Activated CD4-positive, alpha-beta T cell treated with anti-CD3 and anti-CD28 coated beads, Interleukin-2, amount 10 ng/mL, durations not matched to agents 7 days and 5 days (primary cell): ENCODE data around the gene LTBP1. TPM values are rescaled to one million over a fixed set of nuclear protein-coding genes. Genes with fewer than 3 reads are reported as not detected.

Experiments
- CTCF ChIA-PET: fragments of 350-600 bp; sonication (Branson Sonifier 250); formaldehyde crosslinking; loops from one replicate; lab custom pipeline; 2021; ENCODE audit warnings: antibody characterized with exemption; lab: Charles Lee
- POLR2A ChIA-PET: fragments of 350-600 bp; sonication (Branson Sonifier 250); formaldehyde crosslinking; loops from one replicate; lab custom pipeline; 2021; ENCODE audit warnings: antibody characterized with exemption; lab: Charles Lee
- DNase-seq: peaks from one replicate; pipeline ENCODE4 v3.0.0-alpha.2; 2020
- H3K27ac Mint-ChIP-seq: one replicate; pipeline ENCODE4 v1.8.0; 2021; ENCODE audit warnings: mild to moderate bottlenecking, moderate library complexity, mixed read lengths
- H3K27me3 Mint-ChIP-seq: one replicate; pipeline ENCODE4 v1.8.0; 2021; ENCODE audit warnings: mixed read lengths
- H3K36me3 Mint-ChIP-seq: one replicate; pipeline ENCODE4 v1.8.0; 2021; ENCODE audit warnings: low read depth, mixed read lengths
- H3K4me1 Mint-ChIP-seq: one replicate; pipeline ENCODE4 v1.8.0; 2021; ENCODE audit warnings: mixed read lengths
- H3K4me3 Mint-ChIP-seq: one replicate; pipeline ENCODE4 v1.8.0; 2021; ENCODE audit warnings: mild to moderate bottlenecking, moderate library complexity, mixed read lengths
- H3K9me3 Mint-ChIP-seq: one replicate; pipeline ENCODE4 v1.8.0; 2021; ENCODE audit warnings: mixed read lengths
- total RNA-seq, 2 experiments: library from RNA; stranded (reverse); gene quantifications; one replicate each; pipeline ENCODE4 v1.2.3, GENCODE V29; 2021

Gene LTBP1
- total RNA-seq, 2 experiments from 2014 or later = 0.17 to 0.27 TPM

DNA sequence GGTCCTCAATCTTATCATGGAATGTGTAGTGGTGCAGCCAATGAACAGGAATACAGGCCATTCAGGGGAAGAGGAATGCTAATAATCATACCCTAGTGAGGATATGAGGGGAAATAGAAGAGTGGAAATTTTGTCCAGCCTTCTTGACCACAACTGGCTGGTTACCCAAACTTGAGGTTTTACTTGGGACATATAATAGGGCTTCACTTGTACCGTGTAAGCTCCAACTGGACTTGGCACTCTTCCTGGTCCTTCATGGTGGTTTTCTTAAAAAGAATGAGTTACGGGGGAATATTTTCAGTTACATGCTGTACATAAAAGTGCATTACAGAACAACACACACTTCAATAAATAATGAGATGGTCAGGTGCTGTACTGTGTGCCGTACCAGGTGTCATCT, 294.8 kb downstream of the LTBP1 start:
- Mint-ChIP-seq H3K27ac (no peak overlapping the region), H3K9me3 (no peaks in the 10 kb centered on the region), H3K36me3 (no peaks in the 10 kb centered on the region), H3K4me3 (no peak overlapping the region), H3K4me1 (no peaks in the 10 kb centered on the region), H3K27me3 (no peaks in the 10 kb centered on the region)
- CTCF ChIA-PET = no interaction called here
- DNase-seq = no peak
- POLR2A ChIA-PET = no interaction called here

DNA sequence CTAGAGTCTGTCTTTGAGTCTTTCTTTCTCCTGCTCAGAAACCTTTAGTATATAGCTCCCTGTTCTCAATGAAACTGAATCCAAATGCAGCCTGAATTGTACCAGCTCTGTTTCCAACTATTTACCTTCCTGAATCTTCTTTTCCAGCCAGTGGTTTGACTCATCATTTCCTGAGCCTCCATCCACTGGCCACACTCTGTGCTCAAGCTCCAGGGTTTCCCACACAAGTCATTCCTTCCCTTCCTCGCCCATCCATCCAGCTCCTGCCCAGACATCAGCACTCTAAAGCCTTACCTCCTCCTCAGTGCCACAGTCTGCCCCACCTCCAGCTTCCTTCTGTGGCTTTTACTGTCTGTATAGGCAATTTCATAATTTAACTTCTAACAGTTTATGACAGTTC, 296.1 kb downstream of the LTBP1 start:
- DNase-seq = no peak
- Mint-ChIP-seq H3K4me1 (no peaks in the 10 kb centered on the region), H3K27ac (no peak overlapping the region), H3K27me3 (no peaks in the 10 kb centered on the region), H3K4me3 (no peak overlapping the region), H3K9me3 (no peaks in the 10 kb centered on the region), H3K36me3 (no peaks in the 10 kb centered on the region)
- ChIA-PET POLR2A (no interaction called here), CTCF (no interaction called here)

DNA sequence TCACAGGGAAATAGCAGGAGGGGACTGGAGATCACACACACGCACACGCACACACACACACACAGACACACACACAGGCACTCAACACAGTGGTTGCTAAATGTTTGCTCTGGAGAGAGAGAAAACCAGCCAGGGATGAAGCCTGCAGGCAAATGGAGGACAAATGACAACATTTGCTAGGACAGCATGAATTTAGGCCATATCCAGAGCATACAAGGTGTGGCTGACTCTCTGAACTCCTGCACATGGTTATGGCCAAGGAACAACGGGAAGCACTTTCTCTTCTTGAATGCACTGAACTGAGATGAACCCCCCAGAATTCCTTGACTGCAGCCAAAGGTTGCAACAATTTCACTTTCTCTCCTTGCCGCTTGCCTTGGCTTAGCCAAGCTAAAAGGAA, 299.7 kb downstream of the LTBP1 start:
- Mint-ChIP-seq H3K36me3 (no peaks in the 10 kb centered on the region), H3K27me3 (no peaks in the 10 kb centered on the region), H3K4me1 (no peaks in the 10 kb centered on the region), H3K4me3 (no peak overlapping the region), H3K27ac (no peak overlapping the region), H3K9me3 (no peaks in the 10 kb centered on the region)
- DNase-seq = no peak
- ChIA-PET POLR2A (no interaction called here), CTCF (no interaction called here)

DNA sequence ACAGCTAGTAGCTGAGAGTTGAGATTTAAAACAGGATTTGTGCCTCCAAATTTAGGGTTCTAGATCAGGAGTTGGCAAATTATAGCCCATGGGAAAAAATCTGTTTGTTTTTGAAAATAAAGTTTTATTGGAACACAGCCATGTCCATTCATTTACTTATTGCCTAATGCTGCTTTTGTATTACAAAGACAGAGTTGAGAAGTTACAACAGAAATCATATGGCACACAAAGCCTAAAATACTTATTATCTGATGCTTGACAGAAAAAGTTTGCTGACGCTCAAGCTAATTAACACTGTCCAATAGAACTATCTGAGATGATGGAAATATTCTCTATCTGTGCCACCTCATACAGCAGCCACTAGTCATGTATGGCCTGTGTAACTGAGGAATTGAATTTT, 300.6 kb downstream of the LTBP1 start:
- H3K4me1 Mint-ChIP-seq = no peaks in the 10 kb centered on the region
- no peaks in the 10 kb centered on the region for H3K9me3 Mint-ChIP-seq
- ChIA-PET CTCF (no interaction called here), POLR2A (no interaction called here)
- no peak overlapping the region for H3K4me3 Mint-ChIP-seq
- no peak overlapping the region for H3K27ac Mint-ChIP-seq
- no peaks in the 10 kb centered on the region for H3K36me3 Mint-ChIP-seq
- DNase-seq = no peak
- no peaks in the 10 kb centered on the region for H3K27me3 Mint-ChIP-seq

DNA sequence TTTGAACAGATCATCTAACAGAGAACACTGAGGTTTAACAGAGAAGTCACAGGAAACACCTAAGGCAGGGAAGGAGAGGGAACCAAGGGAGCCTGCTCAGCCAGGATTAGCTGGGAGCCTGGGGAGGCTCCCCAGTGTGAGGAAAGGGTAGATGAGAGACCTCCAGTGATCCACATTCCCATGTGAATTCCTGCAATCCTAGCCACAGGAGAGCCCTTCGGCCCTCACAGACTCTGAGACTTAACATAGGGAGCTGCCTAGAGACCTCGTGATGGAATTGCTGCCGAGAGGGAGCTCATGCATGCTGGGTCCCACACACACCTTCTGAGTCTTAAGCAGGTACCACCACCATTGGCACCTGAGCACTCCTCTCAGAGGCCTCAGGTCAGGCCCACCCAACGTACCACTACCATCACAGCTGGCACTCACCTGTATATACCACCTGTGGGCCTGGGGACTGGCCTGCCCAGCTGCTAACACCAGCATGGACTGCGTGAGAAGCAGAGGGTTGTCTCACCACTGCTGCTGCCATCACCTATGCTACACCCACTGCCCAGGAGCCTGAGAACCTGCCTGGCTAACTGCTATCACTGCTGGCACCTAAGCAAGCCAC, 303.8 kb downstream of the LTBP1 start:
- Mint-ChIP-seq H3K9me3 (no peaks in the 10 kb centered on the region), H3K36me3 (no peaks in the 10 kb centered on the region), H3K27ac (no peak overlapping the region), H3K27me3 (no peaks in the 10 kb centered on the region), H3K4me1 (no peaks in the 10 kb centered on the region), H3K4me3 (no peak overlapping the region)
- CTCF ChIA-PET = no interaction called here
- POLR2A ChIA-PET = no interaction called here
- DNase-seq = no peak

DNA sequence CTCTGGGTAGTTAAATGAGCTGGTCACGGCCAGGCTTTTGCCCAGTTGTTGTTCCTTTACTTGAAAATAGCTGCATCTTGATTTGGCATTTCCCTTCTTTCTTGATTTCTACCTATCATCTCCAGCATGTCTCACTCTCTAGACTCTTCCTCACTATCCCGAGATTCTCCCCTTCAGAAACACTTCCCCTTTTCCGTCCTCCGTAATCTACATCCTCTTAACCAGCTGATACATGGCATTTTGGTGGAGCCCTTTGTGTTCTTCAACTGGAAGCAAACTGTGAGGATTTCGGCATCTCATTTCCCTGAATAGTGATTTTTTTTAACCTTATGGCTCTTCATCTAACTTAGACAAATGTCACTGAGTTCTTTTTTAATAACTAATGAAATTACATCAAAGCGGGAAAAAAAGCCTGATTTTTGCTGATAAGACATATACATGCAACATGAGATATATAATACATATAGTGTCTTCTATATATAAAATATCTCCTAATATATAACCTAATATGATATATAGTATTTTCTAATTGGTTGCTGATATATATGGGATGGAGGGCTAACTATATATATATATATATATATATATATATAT, 309.5 kb downstream of the LTBP1 start:
- Mint-ChIP-seq H3K27ac (no peak overlapping the region), H3K36me3 (no peaks in the 10 kb centered on the region), H3K9me3 (no peaks in the 10 kb centered on the region), H3K27me3 (peaks cover 10% of the 10 kb centered on the region), H3K4me1 (no peaks in the 10 kb centered on the region), H3K4me3 (no peak overlapping the region)
- no peak for DNase-seq
- POLR2A ChIA-PET = no interaction called here
- CTCF ChIA-PET = no interaction called here

DNA sequence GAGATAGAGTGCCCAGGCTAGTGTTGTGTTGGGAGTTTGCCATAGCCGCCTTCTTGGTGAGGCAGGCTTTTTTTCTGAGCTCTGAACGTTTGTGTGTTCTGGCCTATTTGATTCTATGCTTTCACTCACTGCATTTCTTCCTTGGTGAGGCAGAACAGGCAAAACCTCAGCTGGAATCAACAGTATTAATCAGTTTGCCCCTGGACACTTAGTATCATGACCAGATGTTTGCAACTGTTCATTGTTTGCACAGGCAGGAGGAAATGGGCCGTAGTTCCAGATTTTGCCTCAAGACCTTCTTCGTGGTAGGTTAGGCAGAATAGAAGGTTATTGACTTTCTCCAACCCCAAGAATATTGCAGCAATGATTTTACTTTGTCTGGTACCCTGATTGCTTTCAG, 311.6 kb downstream of the LTBP1 start:
- Mint-ChIP-seq H3K27ac (no peak overlapping the region), H3K36me3 (no peaks in the 10 kb centered on the region), H3K9me3 (no peaks in the 10 kb centered on the region), H3K4me1 (no peaks in the 10 kb centered on the region), H3K27me3 (peaks cover 10% of the 10 kb centered on the region), H3K4me3 (no peak overlapping the region)
- CTCF ChIA-PET = no interaction called here
- POLR2A ChIA-PET = no interaction called here
- DNase-seq = no peak

DNA sequence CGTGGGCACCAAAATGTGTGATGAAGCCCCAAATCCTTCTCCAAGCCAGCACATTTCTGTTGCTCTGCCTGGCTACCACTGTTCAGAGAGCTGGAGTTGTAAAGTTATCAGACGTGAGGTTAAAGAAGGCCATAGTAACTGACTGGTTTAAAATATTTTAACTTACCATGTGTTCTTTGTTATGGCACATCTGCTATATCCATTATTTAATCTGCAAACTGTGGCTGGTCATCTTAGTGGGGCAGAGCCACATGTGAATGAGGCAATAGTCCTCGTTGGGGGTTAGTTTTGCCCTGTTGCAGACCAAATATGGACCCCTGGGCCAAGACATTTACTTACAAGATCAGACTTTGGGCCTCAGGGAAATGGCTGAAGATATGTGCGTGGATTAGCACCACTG, 315.3 kb downstream of the LTBP1 start:
- ChIA-PET CTCF (no interaction called here), POLR2A (no interaction called here)
- no peak for DNase-seq
- H3K27me3 Mint-ChIP-seq = peaks cover 7% of the 10 kb centered on the region
- H3K36me3 Mint-ChIP-seq = no peaks in the 10 kb centered on the region
- H3K4me3 Mint-ChIP-seq = no peak overlapping the region
- H3K27ac Mint-ChIP-seq = no peak overlapping the region
- no peaks in the 10 kb centered on the region for H3K9me3 Mint-ChIP-seq
- H3K4me1 Mint-ChIP-seq = no peaks in the 10 kb centered on the region

DNA sequence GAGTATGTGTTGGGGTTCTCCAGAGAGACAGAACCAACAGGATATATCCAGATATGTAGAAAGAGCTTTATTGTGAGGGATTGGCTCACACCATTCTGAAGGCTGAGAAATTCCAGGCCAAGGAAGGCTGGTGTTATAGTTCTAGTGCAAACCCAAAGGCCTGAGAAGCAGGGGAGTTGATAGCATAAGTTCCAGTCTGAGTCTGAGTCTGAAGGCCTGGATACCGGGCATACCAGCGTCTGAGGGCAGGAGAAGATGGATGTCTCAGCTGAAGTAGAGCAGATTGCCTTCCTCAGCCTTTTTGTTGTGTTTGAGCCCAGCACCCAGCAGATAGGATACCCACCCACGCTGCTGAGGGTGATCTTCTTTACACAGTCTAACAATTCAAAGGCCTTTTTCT, 318.0 kb downstream of the LTBP1 start:
- no peak for DNase-seq
- POLR2A ChIA-PET = no interaction called here
- CTCF ChIA-PET = no interaction called here
- H3K36me3 Mint-ChIP-seq = no peaks in the 10 kb centered on the region
- H3K27me3 Mint-ChIP-seq = peaks cover 6% of the 10 kb centered on the region
- H3K4me3 Mint-ChIP-seq = no peak overlapping the region
- H3K27ac Mint-ChIP-seq = no peak overlapping the region
- no peaks in the 10 kb centered on the region for H3K9me3 Mint-ChIP-seq
- no peaks in the 10 kb centered on the region for H3K4me1 Mint-ChIP-seq

DNA sequence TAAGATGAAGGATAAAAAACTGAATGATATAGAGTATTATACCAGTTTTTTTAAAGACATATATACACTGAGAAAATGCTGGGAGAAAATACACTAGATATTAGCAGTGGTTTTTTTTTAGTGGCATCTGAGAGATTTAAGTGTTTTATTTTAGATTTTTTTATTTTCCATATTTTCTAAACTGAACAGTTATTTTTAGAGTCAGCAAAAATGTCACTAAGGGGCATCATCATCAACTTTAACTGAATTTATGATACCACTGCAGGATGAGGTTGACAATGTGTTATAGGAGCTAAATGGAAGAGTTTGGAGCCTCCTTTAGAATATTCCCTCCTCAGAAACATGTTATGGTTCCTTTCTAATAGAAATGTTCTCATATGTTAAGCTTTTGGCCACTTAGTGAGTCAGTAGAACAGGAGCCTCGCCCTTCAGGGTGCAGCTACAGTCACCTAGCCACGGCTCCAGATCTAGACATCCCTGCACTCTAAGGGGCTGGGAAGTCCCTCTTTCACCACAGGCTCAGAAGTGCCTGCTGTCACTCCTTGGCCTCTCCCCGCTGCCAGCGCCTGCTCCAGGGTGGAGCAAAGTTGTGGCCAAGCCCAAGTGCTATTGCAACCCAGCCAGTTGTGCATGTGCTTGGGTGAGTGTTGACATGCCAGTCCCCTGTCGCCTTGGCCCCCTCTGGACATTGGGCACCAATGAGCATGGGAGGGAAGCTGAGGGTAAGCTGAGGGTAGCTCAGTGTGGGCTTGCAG, 319.0 kb downstream of the LTBP1 start:
- Mint-ChIP-seq H3K4me1 (no peaks in the 10 kb centered on the region), H3K9me3 (no peaks in the 10 kb centered on the region), H3K36me3 (no peaks in the 10 kb centered on the region), H3K4me3 (no peak overlapping the region), H3K27me3 (peaks cover 2% of the 10 kb centered on the region), H3K27ac (no peak overlapping the region)
- ChIA-PET POLR2A (no interaction called here), CTCF (no interaction called here)
- no peak for DNase-seq

DNA sequence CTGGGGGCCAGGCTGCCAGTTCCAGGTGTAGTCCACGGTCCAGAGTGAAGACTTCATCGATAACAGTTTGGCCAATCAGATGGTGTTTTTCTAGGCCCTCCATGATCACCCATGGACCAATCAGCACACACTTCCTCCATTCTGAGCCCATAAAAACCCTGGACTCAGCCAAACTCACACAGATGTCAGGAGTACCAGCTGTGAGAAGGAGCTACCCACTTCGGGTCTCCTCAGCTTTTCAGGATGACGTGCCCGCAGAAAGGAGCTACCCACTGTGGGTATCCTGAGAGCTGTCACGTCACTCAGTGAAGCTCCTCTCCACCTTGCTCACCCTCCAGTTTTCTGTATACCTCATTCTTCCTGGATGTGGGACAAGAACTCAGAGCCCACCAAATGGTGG, 319.7 kb downstream of the LTBP1 start:
- Mint-ChIP-seq H3K36me3 (no peaks in the 10 kb centered on the region), H3K27ac (no peak overlapping the region), H3K9me3 (no peaks in the 10 kb centered on the region), H3K4me3 (no peak overlapping the region), H3K4me1 (peaks cover 1% of the 10 kb centered on the region), H3K27me3 (peaks cover 5% of the 10 kb centered on the region)
- POLR2A ChIA-PET = no interaction called here
- no peak for DNase-seq
- CTCF ChIA-PET = no interaction called here

DNA sequence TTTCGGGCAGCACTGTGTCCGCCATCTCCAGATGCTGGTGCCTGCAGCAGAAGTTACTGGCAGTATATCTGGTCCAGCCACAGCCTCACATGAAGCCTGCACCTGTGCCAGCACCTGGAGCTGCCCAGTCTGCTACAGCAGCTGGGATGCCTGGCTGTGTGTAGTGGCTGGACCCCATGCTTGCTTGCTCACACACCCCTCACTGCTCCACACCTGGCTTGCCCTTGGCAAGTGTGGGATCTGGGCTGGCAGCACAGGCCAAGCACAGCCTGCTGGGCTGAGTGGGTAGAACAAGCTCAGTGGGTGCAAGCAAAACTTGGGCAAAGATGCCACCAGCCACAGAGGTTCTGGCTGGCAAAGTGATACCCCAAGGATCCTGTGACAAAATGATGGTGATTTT, 320.3 kb downstream of the LTBP1 start:
- no peak for DNase-seq
- CTCF ChIA-PET = no interaction called here
- Mint-ChIP-seq H3K27me3 (peaks cover 5% of the 10 kb centered on the region), H3K4me1 (peaks cover 4% of the 10 kb centered on the region), H3K36me3 (no peaks in the 10 kb centered on the region), H3K9me3 (no peaks in the 10 kb centered on the region), H3K27ac (no peak overlapping the region), H3K4me3 (no peak overlapping the region)
- POLR2A ChIA-PET = no interaction called here

DNA sequence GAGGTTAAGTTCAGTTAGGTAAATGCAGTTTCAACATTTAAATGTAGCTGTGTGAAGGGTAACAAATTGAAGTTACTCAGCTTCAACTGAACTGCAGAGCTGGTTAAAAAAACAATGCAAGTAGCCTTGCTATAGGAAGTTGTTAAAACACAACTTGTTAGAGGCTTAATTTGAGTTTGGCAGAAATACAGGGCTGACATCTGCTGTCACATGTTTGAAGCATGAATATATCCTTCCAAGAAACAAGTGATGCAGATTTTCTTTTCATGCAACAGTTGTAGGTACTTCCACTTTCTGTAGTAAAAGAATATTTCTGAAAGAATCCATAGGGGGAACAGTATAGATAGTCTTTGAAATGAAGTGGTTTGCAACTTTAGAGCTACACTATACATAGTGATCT, 321.0 kb downstream of the LTBP1 start:
- DNase-seq = no peak
- no peak overlapping the region for H3K27ac Mint-ChIP-seq
- POLR2A ChIA-PET = no interaction called here
- H3K9me3 Mint-ChIP-seq = no peaks in the 10 kb centered on the region
- no peak overlapping the region for H3K4me3 Mint-ChIP-seq
- H3K4me1 Mint-ChIP-seq = peaks cover 6% of the 10 kb centered on the region
- CTCF ChIA-PET = interaction anchor here (0.6 kb wide), 1 partner anchor 708 kb away, joined by 3 read pairs; no protein-coding TSS in a partner anchor
- peaks cover 5% of the 10 kb centered on the region for H3K27me3 Mint-ChIP-seq
- H3K36me3 Mint-ChIP-seq = no peaks in the 10 kb centered on the region
